ENCODE data around the gene TNFRSF19.

- TF ChIP-seq POLR2AphosphoS5 (IDR thresholded peaks at IDR 0.05; ENCODE audit: borderline replicate concordance, low read depth, low read length) (no peak), EZH2 (IDR thresholded peaks at IDR 0.05) (no peak), FOXP2 (optimal IDR thresholded peaks at IDR 0.05; ENCODE audit: control extremely low read depth, extremely low read length, insufficient read depth) (no peak)
These were observed 35.6 kb downstream of the TNFRSF19 start for GRCh38 chr13:23605831-23606230.
